ENCODE results near the gene CHSY3.

The CHSY3 gene

DNA sequence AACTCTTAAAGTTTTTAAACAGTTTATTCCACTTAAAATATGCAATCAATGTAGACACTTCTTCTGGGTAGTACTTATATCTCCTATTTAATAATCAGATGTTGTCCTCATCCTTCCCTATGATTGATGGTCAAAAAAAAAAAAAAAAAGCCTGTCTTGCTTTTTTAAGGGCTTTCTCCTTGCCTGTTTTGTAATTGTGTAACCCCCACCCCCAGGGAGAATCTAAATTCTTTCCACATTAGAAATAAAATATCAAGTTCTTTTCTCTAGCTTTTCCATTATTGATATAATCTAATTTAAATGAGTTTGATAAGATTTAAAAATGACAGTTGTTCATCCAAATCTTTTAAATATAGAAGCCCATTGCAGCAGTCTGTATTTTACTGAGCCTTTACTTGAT, 119.7 kb downstream of the CHSY3 start:
- no peak for DNase-seq (ENCODE audit: low spot score)
- H3K27ac ChIP-seq: no peak overlapping the region
- TF ChIP-seq, protein P1, sequence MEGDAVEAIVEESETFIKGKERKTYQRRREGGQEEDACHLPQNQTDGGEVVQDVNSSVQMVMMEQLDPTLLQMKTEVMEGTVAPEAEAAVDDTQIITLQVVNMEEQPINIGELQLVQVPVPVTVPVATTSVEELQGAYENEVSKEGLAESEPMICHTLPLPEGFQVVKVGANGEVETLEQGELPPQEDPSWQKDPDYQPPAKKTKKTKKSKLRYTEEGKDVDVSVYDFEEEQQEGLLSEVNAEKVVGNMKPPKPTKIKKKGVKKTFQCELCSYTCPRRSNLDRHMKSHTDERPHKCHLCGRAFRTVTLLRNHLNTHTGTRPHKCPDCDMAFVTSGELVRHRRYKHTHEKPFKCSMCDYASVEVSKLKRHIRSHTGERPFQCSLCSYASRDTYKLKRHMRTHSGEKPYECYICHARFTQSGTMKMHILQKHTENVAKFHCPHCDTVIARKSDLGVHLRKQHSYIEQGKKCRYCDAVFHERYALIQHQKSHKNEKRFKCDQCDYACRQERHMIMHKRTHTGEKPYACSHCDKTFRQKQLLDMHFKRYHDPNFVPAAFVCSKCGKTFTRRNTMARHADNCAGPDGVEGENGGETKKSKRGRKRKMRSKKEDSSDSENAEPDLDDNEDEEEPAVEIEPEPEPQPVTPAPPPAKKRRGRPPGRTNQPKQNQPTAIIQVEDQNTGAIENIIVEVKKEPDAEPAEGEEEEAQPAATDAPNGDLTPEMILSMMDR (conservative IDR thresholded peaks at IDR 0.05; ENCODE audit: low read depth): no peak
- ChIA-PET POLR2A (ENCODE audit: low non-redundant PET) (interaction anchor here (0.7 kb wide), 1 partner anchor 1059 kb away, joined by 6 read pairs; no protein-coding TSS in a partner anchor), CTCF (interaction anchor here (0.6 kb wide), 1 partner anchor 574 kb away, joined by 3 read pairs; no protein-coding TSS in a partner anchor)

DNA sequence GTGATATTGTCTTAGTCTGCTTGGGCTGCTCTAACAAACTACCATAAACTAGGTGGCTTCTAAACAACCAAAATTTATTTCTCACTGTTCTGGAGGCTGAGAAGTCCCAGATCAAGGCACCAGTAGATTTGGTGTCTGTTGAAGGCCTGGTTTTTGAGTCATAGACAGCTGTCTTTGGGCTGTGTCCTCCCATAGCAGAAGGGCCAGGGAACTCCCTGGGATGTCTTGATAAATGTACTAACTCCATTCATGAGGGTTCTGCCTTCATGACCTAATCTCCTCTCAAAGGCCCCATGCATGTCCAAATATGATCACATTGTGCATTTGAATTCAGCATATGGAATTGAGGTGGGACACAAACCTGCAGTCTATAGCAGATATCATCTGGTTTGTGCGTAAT, 121.2 kb downstream of the CHSY3 start:
- TF ChIP-seq, protein P1 (conservative IDR thresholded peaks at IDR 0.05; ENCODE audit: low read depth): no peak
- no peak for DNase-seq (ENCODE audit: low spot score)
- CTCF ChIA-PET: interaction anchor here (1.2 kb wide), 1 partner anchor 25 kb away, joined by 4 read pairs; no protein-coding TSS in a partner anchor
- POLR2A ChIA-PET (ENCODE audit: low non-redundant PET): no interaction called here
- no peak overlapping the region for H3K27ac ChIP-seq

DNA sequence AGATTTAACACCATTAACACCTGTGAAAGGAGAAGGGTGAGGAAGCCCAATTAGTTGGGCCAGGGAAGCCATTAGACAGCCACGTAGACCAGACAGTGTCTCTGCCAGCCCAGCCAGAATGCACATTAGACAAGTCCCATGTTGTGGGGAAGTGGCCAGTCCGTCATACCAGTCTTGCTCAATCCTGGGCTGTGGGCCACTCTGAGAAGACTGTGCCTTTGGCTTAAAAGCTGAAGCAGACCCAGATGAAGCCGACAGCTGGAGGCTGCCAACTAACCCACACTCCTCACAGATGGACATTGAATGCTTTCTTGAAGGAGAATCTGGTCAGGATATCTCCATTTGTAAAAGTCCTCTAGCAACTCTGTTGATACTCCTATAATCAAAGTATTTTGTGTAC, 128.5 kb downstream of the CHSY3 start:
- no peak overlapping the region for H3K27ac ChIP-seq
- POLR2A ChIA-PET (ENCODE audit: low non-redundant PET): no interaction called here
- TF ChIP-seq, protein P1 (conservative IDR thresholded peaks at IDR 0.05; ENCODE audit: low read depth): no peak
- DNase-seq (ENCODE audit: low spot score): no peak
- CTCF ChIA-PET: no interaction called here

DNA sequence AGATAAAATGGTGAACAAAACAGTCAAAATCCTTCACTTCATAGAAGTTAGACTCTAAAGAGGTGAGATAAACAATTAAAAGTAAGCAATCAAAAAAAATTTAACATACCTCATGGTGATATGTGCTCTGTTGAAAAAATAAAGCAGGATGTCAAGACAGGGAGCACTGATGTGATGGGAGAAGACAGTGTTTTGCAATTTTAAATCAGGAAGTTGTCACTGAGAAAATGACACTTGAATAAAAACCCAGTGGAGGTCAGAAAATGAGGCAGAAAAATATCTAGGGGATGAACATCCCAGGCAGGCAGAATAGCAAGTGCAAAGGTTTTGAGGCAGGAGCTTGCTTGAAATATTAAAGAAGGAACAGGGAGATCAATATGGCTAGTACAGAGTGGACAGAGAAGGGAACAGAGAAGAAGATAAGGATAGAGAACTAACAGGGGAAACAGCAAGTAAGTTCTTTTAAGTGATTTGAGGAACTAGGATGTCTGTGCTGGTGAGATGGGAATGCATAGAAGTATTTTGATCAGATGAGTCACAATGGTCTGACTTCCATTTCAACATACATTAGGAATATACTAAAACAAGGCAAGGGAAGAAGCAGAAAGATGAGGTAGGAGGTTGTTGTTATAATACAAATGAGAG, 130.4 kb downstream of the CHSY3 start:
- ChIA-PET POLR2A (ENCODE audit: low non-redundant PET) (no interaction called here), CTCF (interaction anchor here (0.6 kb wide), 1 partner anchor 185 kb away, joined by 3 read pairs; no protein-coding TSS in a partner anchor)
- DNase-seq (ENCODE audit: low spot score): no peak
- TF ChIP-seq, protein P1 (conservative IDR thresholded peaks at IDR 0.05; ENCODE audit: low read depth): no peak
- no peak overlapping the region for H3K27ac ChIP-seq

DNA sequence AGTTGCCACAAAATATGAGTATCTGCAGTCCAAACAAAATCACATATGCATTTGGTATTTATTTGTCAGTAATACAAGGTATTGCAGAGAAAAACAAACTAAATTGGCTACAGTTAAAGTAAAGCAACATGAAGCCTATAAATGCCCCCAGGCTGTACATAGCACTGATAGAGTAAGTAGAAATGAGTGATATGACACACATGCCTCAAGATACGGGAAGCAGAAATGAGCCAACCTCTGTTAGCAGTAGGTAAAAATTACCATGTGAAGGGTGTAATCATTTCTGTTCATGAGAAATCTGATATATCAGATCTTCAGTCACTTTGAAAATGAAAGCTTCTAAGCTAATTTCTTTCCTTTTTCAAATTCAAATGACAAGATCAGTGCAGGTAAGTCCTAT, 131.1 kb downstream of the CHSY3 start:
- ChIA-PET POLR2A (ENCODE audit: low non-redundant PET) (no interaction called here), CTCF (no interaction called here)
- TF ChIP-seq, protein P1 (conservative IDR thresholded peaks at IDR 0.05; ENCODE audit: low read depth): no peak
- no peak overlapping the region for H3K27ac ChIP-seq
- DNase-seq (ENCODE audit: low spot score): no peak

DNA sequence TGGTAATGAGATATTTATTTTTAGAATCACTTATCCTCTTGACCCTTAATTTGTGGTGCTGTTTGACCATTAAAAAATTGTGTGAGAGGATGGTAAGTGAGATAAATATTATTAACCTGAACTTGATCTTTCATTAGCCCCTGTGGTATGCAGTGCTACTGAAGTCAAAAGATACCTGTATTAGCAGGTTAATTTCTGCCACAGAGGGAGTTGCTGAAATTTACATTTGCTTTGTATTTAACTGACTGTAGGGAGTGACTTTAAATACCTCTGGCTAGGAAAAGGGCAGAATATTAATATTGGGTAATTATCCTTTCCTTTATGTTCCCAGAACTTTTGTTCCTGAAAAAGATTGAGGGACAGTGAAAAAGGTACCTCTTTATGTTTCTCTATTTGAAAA, 133.6 kb downstream of the CHSY3 start:
- TF ChIP-seq, protein P1 (conservative IDR thresholded peaks at IDR 0.05; ENCODE audit: low read depth): no peak
- DNase-seq (ENCODE audit: low spot score): no peak
- no peak overlapping the region for H3K27ac ChIP-seq
- POLR2A ChIA-PET (ENCODE audit: low non-redundant PET): no interaction called here
- CTCF ChIA-PET: no interaction called here
